NCI-H526 treated with DMSO at 0.1 percent for 48 hours (cell line): Measurements from ENCODE around the gene AHNAK.
"Not testable (repeated sequence)": the region's sequence is repeated elsewhere in the genome, so short reads cannot be mapped to it uniquely, and the experiment has no call there.

ENCODE experiments used
- DNase-seq: peaks from one replicate; lab custom pipeline; 2025; lab: John Stamatoyannopoulos, UW

Gene AHNAK

DNA sequence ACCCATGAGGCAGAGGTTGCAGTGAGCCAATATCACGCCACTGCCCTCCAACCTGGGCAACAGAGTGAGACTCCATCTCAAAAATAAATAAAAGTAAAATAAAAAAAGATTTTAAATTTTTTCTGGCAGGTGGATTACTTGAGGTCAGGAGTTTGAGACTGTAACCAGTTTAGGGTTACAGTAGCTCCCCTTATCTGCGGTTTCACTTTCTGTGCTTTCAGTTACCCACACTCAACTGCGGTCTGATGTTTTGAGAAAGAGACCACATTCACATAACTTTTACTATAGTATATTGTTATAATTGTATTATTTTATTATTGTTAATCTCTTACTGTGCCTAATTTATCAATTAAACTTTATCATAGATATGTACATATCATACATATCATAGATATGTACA lies 160.5 kb downstream of the AHNAK start:
- not testable (repeated sequence) for DNase-seq

DNA sequence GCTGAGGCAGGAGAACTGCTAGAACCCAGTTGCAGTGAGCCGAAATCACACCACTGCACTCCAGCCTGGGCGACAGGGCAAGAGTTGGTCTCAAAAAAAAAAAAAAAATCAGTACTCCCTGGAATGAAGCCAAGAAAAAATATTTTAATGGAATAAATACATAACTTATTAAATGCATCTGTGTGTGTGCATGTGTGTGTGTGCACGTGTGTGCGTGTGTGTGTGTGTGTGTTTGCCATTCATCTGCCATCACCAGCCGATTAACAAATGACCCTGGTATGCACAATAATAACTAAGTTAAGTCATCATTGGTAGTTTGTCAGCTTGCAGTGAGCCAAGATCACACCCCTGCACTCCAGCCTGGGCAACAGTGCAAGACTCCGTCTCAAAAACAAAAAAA lies 162.8 kb downstream of the AHNAK start:
- DNase-seq: no peak
